ENCODE data around the gene APOL2. TPM values are rescaled to one million over a fixed set of nuclear protein-coding genes. Genes with fewer than 3 reads are reported as not detected.

APOL2 gene
- total and polyA plus RNA-seq, 4 donors = 29.5 to 46.3 (median 35.3) TPM

- Histone ChIP-seq H3K4me3 (no peak overlapping the region), H3K27me3 (ENCODE audit: control insufficient read depth in 3 of 3, insufficient read depth in 3 of 3, low read length in 2 of 3) (no peaks in the 10 kb centered on the region), H3K27ac (ENCODE audit: low read depth in 1 of 2, low read length in 1 of 2) (no peak overlapping the region), H3K4me1 (ENCODE audit: control insufficient read depth in 5 of 5, insufficient read depth in 5 of 5, low read length in 5 of 5) (no peaks in the 10 kb centered on the region), H3K9me3 (ENCODE audit: control insufficient read depth in 4 of 4, insufficient read depth in 3 of 4, low read length in 3 of 4) (no peaks in the 10 kb centered on the region), H3K9ac (ENCODE audit: insufficient read depth in 1 of 2, low read length in 2 of 2) (no peak overlapping the region), H3K36me3 (ENCODE audit: control insufficient read depth in 4 of 4, insufficient read depth in 4 of 4, low read length in 4 of 4) (peaks cover 18 to 40% (median 30%) of the 10 kb centered on the region in 4 donors)
- no peak for ATAC-seq (ENCODE audit: insufficient read depth, low FRiP score)
- WGBS, 2 donors = 68 to 70% methylated on average over 8 of the region's 8 CpGs
- TF ChIP-seq, protein P1, sequence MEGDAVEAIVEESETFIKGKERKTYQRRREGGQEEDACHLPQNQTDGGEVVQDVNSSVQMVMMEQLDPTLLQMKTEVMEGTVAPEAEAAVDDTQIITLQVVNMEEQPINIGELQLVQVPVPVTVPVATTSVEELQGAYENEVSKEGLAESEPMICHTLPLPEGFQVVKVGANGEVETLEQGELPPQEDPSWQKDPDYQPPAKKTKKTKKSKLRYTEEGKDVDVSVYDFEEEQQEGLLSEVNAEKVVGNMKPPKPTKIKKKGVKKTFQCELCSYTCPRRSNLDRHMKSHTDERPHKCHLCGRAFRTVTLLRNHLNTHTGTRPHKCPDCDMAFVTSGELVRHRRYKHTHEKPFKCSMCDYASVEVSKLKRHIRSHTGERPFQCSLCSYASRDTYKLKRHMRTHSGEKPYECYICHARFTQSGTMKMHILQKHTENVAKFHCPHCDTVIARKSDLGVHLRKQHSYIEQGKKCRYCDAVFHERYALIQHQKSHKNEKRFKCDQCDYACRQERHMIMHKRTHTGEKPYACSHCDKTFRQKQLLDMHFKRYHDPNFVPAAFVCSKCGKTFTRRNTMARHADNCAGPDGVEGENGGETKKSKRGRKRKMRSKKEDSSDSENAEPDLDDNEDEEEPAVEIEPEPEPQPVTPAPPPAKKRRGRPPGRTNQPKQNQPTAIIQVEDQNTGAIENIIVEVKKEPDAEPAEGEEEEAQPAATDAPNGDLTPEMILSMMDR (IDR thresholded peaks at IDR 0.05; ENCODE audit: control extremely low read depth, extremely low read depth) = no peak
- peak in 1 of 3 donors; percentile 10 for DNase-seq
Observed at GRCh38 chr22:36280379-36280778, 41.1 kb upstream of the APOL2 start.

DNA sequence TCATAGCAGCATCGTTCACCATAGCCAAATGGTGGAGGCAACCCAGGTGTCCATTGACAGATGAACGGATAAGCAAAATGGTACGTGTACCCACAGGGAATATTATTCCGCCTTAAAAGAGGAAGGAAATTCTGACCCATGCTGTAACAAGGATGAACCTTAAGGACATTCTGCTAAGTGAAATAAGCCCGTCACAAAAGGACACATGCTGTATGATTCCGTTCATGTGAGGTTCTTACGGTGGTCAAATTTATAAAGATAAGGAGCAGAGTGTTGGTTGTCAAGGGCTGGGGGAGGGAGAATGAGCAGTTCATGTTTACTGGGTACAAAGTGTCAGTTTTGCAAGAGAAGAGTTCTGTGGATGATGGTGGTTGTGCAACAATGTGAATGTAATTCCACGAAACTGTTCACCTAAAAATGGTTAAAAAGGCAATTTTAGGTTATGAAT, 39.9 kb upstream of the APOL2 start:
- no peaks in the 10 kb centered on the region for H3K27me3 ChIP-seq (ENCODE audit: control insufficient read depth in 3 of 3, insufficient read depth in 3 of 3, low read length in 2 of 3)
- no peaks in the 10 kb centered on the region for H3K4me1 ChIP-seq (ENCODE audit: control insufficient read depth in 5 of 5, insufficient read depth in 5 of 5, low read length in 5 of 5)
- ATAC-seq (ENCODE audit: insufficient read depth, low FRiP score) (no peak), DNase-seq (peak in 1 of 3 donors; percentile 4)
- H3K9me3 ChIP-seq (ENCODE audit: control insufficient read depth in 4 of 4, insufficient read depth in 3 of 4, low read length in 3 of 4) = no peaks in the 10 kb centered on the region
- no peak overlapping the region for H3K9ac ChIP-seq (ENCODE audit: insufficient read depth in 1 of 2, low read length in 2 of 2)
- TF ChIP-seq, protein P1 (IDR thresholded peaks at IDR 0.05; ENCODE audit: control extremely low read depth, extremely low read depth) = no peak
- H3K27ac ChIP-seq (ENCODE audit: low read depth in 1 of 2, low read length in 1 of 2) = no peak overlapping the region
- 37 to 63% methylated on average over 8 of the region's 8 CpGs for WGBS, 2 donors
- H3K4me3 ChIP-seq = no peak overlapping the region
- peaks cover 11 to 29% (median 21%) of the 10 kb centered on the region in 4 donors for H3K36me3 ChIP-seq (ENCODE audit: control insufficient read depth in 4 of 4, insufficient read depth in 4 of 4, low read length in 4 of 4)

- TF ChIP-seq, protein P1 (IDR thresholded peaks at IDR 0.05; ENCODE audit: control extremely low read depth, extremely low read depth) = peak; percentile 37
- DNase-seq (peak; percentile 54 to 63 (median 55)), ATAC-seq (ENCODE audit: insufficient read depth, low FRiP score) (peak; percentile 51)
- Histone ChIP-seq H3K27ac (ENCODE audit: low read depth in 1 of 2, low read length in 1 of 2) (no peak overlapping the region), H3K4me3 (no peak overlapping the region), H3K27me3 (ENCODE audit: control insufficient read depth in 3 of 3, insufficient read depth in 3 of 3, low read length in 2 of 3) (no peaks in the 10 kb centered on the region), H3K36me3 (ENCODE audit: control insufficient read depth in 4 of 4, insufficient read depth in 4 of 4, low read length in 4 of 4) (peaks cover 5 to 17% (median 11%) of the 10 kb centered on the region in 4 donors), H3K4me1 (ENCODE audit: control insufficient read depth in 5 of 5, insufficient read depth in 5 of 5, low read length in 5 of 5) (no peaks in the 10 kb centered on the region), H3K9me3 (ENCODE audit: control insufficient read depth in 4 of 4, insufficient read depth in 3 of 4, low read length in 3 of 4) (no peaks in the 10 kb centered on the region), H3K9ac (ENCODE audit: insufficient read depth in 1 of 2, low read length in 2 of 2) (peak overlapping the region in 1 of 2 donors; percentile 78)
- 32 to 34% methylated on average over 18 of the region's 18 CpGs for WGBS, 2 donors
Observed at GRCh38 chr22:36277482-36278291, 38.4 kb upstream of the APOL2 start.
